HG03378 (cell line): ENCODE data around the gene PIGL.
A peak's percentile ranks its signal among the peaks of the same experiment; 100 is the strongest.
"Not testable (repeated sequence)": the region's sequence is repeated elsewhere in the genome, so short reads cannot be mapped to it uniquely, and the experiment has no call there.

ENCODE experiments used
- ATAC-seq: cut with Tn5 transposase; IDR thresholded peaks from one replicate; pipeline ENCODE4 v1.9.1; 2021; ENCODE audit warnings: mild to moderate bottlenecking, moderate library complexity; ENCODE audit not compliant: unreplicated experiment

The PIGL gene

GRCh38 chr17:16304830-16305229, 87.8 kb downstream of the PIGL start:
- no peak for ATAC-seq

- ATAC-seq: no peak
Measured at GRCh38 chr17:16306211-16306610, 89.2 kb downstream of the PIGL start.

- ATAC-seq: not testable (repeated sequence)
Measured at GRCh38 chr17:16312061-16312460, 95.1 kb downstream of the PIGL start.

GRCh38 chr17:16313139-16314090, 96.4 kb downstream of the PIGL start:
- ATAC-seq: no peak

- ATAC-seq: no peak
Measured at GRCh38 chr17:16314189-16314588, 97.2 kb downstream of the PIGL start.

GRCh38 chr17:16314859-16315258, 97.8 kb downstream of the PIGL start:
- no peak for ATAC-seq

- ATAC-seq: no peak
Measured at GRCh38 chr17:16319969-16320368, 103.0 kb downstream of the PIGL start.

GRCh38 chr17:16322636-16323035, 105.6 kb downstream of the PIGL start:
- no peak for ATAC-seq

- no peak for ATAC-seq
Measured at GRCh38 chr17:16325964-16326363, 109.0 kb downstream of the PIGL start.

- ATAC-seq: no peak
Measured at GRCh38 chr17:16327018-16327417, 110.0 kb downstream of the PIGL start.

GRCh38 chr17:16328997-16329396, 112.0 kb downstream of the PIGL start:
- ATAC-seq: no peak

- ATAC-seq: peak; percentile 47
Measured at GRCh38 chr17:16329519-16330271, 112.7 kb downstream of the PIGL start.

GRCh38 chr17:16338391-16338790, 121.4 kb downstream of the PIGL start:
- no peak for ATAC-seq

- no peak for ATAC-seq
Measured at GRCh38 chr17:16339402-16339801, 122.4 kb downstream of the PIGL start.

GRCh38 chr17:16339959-16340358, 122.9 kb downstream of the PIGL start:
- ATAC-seq: no peak

- ATAC-seq: no peak
Measured at GRCh38 chr17:16342979-16343378, 126.0 kb downstream of the PIGL start.

- no peak for ATAC-seq
Measured at GRCh38 chr17:16343569-16343968, 126.6 kb downstream of the PIGL start.

- no peak for ATAC-seq
Measured at GRCh38 chr17:16345565-16345964, 128.6 kb downstream of the PIGL start.

- ATAC-seq: no peak
Measured at GRCh38 chr17:16346721-16347271, 129.8 kb downstream of the PIGL start.

GRCh38 chr17:16348586-16348985, 131.6 kb downstream of the PIGL start:
- ATAC-seq: no peak

GRCh38 chr17:16349431-16349830, 132.4 kb downstream of the PIGL start:
- ATAC-seq: no peak

- ATAC-seq: no peak
Measured at GRCh38 chr17:16351831-16352230, 134.8 kb downstream of the PIGL start.
